NCI-H2081 treated with DMSO at 0.1 percent for 48 hours (cell line): ENCODE data around the gene PAOX.

Experiments
- DNase-seq: peaks from one replicate; lab custom pipeline; 2025; lab: John Stamatoyannopoulos, UW

The PAOX gene

GRCh38 chr10:133379152-133379800, at the start of gene PAOX:
TSS of gene PAOX (plus strand) at chr10:133379262. CDS start at chr10:133379317, 55 bp downstream.
- no peak for DNase-seq

- no peak for DNase-seq
Measured at GRCh38 chr10:133329491-133330202, 49.4 kb upstream of the PAOX start.

GRCh38 chr10:133332936-133333699, 45.9 kb upstream of the PAOX start:
- DNase-seq = no peak

GRCh38 chr10:133334503-133335245, 44.4 kb upstream of the PAOX start:
- DNase-seq = no peak

GRCh38 chr10:133335246-133336117, 43.6 kb upstream of the PAOX start:
- DNase-seq = no peak

- DNase-seq = no peak
Measured at GRCh38 chr10:133336118-133336576, 42.9 kb upstream of the PAOX start.

- no peak for DNase-seq
Measured at GRCh38 chr10:133336577-133337369, 42.3 kb upstream of the PAOX start, which contains the start of gene CALY. TSS of gene CALY (minus strand) at chr10:133336896. CDS start at chr10:133328989, 7,907 bp downstream.

- no peak for DNase-seq
Measured at GRCh38 chr10:133337370-133337725, 41.7 kb upstream of the PAOX start.

- DNase-seq = no peak
Measured at GRCh38 chr10:133338080-133339071, 40.7 kb upstream of the PAOX start.

- no peak for DNase-seq
Measured at GRCh38 chr10:133339708-133340380, 39.2 kb upstream of the PAOX start.

- DNase-seq = no peak
Measured at GRCh38 chr10:133341983-133342382, 37.1 kb upstream of the PAOX start.

- no peak for DNase-seq
Measured at GRCh38 chr10:133342942-133343341, 36.1 kb upstream of the PAOX start.

- DNase-seq = no peak
Measured at GRCh38 chr10:133343558-133343957, 35.5 kb upstream of the PAOX start.

- no peak for DNase-seq
Measured at GRCh38 chr10:133344236-133344635, 34.8 kb upstream of the PAOX start.

- no peak for DNase-seq
Measured at GRCh38 chr10:133346413-133346812, 32.6 kb upstream of the PAOX start.

GRCh38 chr10:133347710-133348517, 31.1 kb upstream of the PAOX start:
- DNase-seq = no peak

- DNase-seq = no peak
Measured at GRCh38 chr10:133349160-133349568, 29.9 kb upstream of the PAOX start.
